OCI-LY3 (cell line): ENCODE data around the gene TMEM132A.
A peak's percentile ranks its signal among the peaks of the same experiment; 100 is the strongest.

Experiments
- EZH2phosphoT487 ChIP-seq: fragments of 200-600 bp; shearing (Covaris generic); IDR thresholded peaks from 2 replicates; pipeline ENCODE4 v1.6.1; 2018; ENCODE audit warnings: antibody characterized with exemption, mixed run types, low read depth
- TF ChIP-seq, protein P1 (sequence below): fragments of 200-600, 300-600 bp; sonication (generic); IDR thresholded peaks from 2 replicates; pipeline ENCODE4 v1.5.1; 2014; ENCODE audit warnings: antibody characterized with exemption, low read length, low read depth

GRCh38 chr11:60925868-60926267, 1.6 kb downstream of the TMEM132A start:
- TF ChIP-seq, protein P1, sequence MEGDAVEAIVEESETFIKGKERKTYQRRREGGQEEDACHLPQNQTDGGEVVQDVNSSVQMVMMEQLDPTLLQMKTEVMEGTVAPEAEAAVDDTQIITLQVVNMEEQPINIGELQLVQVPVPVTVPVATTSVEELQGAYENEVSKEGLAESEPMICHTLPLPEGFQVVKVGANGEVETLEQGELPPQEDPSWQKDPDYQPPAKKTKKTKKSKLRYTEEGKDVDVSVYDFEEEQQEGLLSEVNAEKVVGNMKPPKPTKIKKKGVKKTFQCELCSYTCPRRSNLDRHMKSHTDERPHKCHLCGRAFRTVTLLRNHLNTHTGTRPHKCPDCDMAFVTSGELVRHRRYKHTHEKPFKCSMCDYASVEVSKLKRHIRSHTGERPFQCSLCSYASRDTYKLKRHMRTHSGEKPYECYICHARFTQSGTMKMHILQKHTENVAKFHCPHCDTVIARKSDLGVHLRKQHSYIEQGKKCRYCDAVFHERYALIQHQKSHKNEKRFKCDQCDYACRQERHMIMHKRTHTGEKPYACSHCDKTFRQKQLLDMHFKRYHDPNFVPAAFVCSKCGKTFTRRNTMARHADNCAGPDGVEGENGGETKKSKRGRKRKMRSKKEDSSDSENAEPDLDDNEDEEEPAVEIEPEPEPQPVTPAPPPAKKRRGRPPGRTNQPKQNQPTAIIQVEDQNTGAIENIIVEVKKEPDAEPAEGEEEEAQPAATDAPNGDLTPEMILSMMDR = peak; percentile 23; the same call in 1 of the 2 replicates
- no peak for TF ChIP-seq EZH2phosphoT487
